NCI-H2171 treated with DMSO at 0.1 percent for 48 hours (cell line): ENCODE measurements around the gene APLF.
"Not testable (repeated sequence)": the region's sequence is repeated elsewhere in the genome, so short reads cannot be mapped to it uniquely, and the experiment has no call there.

Experiments
- DNase-seq: peaks from one replicate; lab custom pipeline; 2025; lab: John Stamatoyannopoulos, UW

Gene APLF

DNA sequence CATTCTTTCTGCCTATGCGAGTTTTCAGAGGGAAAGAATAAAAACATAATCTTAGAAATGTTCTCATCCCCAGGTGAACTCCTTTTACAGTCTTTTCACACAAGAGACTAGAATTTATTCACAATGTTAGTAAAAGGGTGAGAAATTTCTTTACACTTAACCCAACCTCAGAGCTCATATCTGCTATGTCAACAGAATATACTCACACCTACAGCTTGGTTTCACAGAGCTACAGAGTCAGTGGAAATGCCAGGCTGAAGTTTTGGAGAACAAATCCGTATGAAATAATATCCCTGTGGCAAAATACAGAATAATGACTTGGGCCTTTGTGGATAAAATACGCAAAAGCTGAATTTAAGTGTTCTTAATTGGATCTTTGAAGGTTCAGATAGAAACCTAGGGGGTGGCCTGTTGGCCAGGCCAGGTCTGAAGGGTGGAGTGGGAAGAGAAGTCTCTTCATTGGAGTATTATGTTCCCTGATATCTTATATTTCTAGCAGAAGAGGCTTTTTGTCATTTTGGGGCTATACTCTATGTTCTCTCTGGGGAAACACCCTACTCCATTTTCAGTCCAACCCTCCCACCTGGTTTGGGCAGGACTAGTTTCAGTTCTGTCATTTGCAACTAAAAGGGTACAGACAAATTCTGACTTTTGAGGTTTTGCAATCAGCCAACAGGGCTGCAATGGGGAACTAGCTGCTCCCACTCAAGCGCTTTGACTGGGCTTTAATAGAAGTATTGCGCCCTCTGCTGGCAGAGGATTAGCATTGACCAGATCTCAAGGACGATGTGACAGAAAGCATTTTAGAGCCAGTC lies 26.0 kb upstream of the APLF start:
- DNase-seq, result peak; percentile 86

DNA sequence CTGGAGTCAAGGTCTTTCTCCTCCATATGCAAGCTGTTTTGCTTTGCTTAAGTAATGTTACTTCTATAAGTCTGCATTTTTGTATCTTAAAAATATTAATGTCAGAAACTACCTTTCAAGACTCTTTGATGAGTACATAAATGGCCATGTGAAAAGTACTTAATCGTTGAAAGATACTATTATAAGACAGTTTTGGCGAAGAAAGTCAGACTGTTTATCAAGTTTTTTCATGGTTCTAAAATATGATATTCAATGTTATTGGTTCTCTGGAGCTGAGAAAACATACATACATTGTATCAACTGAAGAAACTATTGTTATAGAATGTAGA lies 25.4 kb upstream of the APLF start:
- no peak for DNase-seq

DNA sequence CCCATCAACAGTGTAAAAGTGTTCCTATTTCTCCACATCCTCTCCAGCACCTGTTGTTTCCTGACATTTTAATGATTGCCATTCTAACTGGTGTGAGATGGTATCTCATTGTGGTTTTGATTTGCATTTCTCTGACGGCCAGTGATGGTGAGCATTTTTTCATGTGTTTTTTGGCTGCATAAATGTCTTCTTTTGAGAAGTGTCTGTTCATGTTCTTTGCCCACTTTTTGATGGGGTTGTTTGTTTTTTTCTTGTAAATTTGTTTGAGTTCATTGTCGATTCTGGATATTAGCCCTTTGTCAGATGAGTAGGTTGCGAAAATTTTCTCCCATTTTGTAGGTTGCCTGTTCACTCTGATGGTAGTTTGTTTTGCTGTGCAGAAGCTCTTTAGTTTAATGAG lies 21.0 kb upstream of the APLF start:
- DNase-seq, result not testable (repeated sequence)

DNA sequence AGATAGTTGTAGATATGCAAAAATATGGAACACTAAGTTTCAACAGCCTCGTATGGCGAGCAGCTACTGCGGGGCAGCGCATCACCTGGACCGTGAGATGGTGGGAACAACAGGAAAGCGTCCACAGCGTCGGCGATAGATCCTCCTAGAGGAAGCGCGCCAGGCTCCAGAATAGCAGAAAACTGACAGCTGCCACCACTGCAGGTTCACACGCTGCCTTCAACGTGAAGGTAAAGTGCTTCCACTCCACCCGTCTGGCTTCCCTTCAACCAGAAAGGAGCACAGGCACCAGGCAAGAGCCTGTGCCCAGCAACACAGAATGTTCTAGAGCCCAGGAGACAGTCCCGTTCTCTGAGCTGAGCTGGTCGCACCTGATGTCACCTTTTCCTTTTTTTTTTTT lies 20.3 kb upstream of the APLF start:
- no peak for DNase-seq

DNA sequence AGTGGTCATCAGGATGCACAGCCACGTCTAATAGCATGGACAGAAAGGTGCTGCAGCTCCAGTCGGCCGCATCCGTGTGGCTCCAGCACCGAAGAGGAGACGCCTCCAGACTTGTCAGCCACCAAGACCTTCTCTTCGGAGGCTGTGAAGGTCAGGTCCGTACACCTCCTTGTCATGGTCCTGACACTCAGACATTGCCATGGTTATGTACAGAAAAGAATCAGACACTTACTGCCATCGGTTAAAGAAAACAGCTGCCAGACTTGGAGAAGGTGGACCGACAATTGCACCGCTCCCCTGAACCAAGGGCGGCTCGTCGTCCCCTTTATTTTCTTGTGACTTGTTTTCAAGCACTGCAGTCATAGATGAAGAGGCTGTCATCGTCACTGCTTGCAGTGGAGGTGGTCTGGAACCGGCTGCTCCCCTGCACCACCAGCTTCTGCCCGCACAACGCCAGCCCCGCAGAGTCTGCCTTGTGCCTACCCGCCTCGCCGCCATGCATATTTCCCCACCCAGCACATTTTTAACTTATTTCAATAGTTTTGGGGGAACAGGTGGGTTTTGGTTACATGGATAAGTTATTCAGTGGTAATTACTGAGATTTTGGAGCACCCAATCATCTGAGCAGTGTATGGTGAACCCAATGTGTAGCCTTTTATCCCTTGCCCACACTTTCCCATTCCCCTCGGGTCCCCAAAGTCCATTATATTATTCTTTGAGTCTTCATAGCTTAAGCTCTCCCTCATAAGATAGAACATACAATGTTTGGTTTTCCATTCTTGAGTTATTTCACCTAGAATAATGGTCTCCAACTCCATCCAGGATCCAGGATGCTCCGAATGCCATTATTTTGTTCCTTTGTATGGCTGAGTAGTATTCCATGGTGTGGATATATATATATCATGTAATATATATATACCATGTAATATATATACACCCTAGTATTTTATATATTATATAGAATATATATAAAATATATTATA lies 18.4 kb upstream of the APLF start:
- DNase-seq, result no peak

DNA sequence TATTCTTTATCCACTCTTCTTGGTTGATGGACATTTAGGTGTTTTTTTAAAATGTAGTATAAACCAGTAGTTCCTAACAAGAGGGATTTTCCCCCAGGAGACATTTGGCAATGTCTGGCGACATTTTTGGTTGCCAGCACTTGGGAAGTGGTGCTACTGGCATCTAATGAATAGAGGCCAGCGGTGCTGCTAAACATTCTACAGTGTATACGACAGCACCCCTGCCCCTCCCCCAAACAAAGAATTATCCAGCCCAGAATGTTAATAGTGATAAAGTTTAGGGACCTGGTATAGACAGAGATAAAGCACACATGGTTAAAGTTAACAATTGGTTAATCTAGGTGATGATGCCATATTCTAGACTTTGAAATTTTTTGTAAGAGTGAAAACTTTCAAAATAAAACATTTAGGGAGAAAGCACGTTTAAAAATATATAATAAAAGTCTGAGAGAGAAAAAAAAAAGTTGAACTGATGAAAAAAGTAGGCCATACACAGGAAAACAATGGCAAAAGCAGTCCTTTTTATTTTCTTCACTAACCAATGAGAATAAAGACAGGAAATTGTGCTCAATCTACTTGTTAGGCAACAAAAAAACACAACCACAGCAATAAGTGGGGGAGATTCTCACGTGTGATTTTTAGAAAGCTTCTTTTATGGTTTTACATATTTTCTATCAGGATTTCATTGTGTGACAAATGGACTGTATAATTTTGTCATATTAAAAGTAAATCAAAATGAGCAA lies 15.1 kb upstream of the APLF start:
- no peak for DNase-seq

DNA sequence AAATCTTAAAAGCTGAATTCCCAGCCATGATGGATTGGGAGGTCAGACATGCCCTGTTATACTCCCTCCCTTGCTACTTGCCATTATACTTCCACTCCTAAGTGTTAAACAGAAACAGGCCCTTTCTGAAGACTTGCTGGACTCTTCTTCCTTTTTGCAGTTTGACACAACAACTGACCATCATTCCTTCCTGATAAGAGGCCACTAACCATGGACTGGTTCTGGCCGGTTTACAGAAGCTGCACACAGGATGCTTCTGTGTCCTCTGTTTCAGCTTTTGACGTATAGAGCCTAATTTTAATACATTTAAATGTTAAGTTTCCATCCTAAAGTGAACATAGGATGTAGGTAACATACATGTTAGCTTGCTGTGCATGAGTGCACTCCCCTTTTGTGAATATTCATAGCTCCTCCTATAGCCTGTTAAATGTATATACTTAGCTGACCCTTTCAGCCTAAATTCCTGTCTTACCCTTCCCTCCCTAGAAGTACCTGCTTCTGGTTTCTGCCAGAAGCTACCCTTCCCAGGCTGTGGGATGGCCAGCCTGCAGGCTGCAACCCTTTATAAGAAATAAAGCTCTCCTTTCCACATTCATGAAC lies 13.5 kb upstream of the APLF start:
- no peak for DNase-seq

DNA sequence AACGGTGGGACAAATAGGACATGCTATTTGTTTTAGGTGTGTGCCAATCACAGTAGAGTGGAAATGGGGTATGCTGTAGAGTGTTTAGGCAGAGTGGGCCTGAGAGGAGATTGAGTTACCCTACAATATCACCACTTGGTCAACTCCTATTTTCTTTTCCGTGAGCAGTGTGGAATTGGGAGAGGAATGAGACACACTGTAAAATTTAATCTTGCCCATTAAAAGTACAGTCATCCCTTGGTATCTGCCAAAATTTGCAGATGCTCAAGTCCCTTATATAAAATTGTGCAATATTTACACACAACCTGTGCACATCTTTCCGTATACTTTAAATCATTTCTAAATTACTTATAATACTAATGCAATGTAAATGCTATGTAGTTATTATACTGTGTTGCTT lies 12.7 kb upstream of the APLF start:
- no peak for DNase-seq

DNA sequence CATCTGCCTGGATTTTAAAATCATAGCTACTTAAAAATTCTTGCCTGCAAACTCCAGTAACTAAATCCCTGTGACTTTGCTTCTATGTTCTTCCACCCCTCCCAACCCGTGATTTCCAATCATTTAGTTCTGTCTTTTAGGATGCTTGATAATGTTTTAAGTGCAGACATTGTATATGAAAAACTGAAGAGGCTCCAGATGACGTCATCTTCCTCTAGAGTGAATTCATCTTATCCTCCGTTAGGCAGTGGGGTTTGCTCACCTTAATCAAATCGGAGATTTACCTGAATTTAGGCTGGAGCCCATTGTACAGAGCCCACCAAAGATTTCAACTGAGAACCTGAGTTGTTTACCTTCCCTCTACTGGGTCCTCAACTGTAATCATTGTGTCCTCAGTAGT lies 11.2 kb upstream of the APLF start:
- DNase-seq, result no peak

DNA sequence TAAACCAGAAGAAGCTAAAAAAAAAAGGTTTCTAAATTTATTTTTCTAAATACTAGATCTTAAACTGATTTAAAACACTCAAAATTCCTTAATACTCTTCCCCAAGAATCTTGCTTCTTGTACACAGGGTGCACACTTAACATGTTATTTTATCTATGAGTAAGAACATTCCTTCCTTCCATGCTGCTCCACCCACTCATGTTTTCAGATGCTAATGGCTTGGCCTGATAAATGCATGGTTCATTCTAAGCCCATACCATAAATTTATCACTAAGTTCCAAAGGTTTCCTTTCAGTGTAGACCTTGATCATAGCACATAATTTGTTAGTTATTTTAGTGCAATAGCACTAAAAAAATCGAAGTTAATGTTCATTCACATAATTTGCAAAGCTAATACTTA lies 8.4 kb upstream of the APLF start:
- no peak for DNase-seq

DNA sequence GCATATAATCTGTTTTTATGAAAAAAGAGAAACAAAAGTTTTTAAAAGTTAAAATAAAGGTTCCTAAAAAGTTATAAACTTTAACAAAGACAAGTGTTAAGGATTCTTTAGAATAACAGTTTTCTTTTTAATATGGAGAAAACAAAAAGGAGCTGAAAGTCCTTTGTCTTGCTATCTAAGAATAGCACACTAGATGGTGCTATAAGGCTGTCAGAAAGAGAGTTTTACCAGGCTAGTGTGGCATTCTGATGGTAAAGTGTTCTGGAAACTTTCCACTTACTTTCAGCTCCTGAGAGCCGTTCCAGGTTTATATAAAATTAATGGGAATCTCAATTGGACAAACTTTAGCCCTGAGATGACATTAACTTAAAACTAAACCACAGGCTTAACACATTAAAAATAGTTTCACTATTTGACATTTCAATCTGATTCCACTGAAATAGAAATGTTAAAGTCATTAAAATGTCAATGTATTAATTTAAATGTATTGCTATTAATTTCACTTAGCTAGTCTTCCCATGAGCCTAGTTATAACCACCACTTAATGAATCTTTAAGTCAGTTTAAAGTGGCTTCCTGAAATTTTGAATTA lies 4.0 kb upstream of the APLF start:
- DNase-seq, result peak; percentile 54

DNA sequence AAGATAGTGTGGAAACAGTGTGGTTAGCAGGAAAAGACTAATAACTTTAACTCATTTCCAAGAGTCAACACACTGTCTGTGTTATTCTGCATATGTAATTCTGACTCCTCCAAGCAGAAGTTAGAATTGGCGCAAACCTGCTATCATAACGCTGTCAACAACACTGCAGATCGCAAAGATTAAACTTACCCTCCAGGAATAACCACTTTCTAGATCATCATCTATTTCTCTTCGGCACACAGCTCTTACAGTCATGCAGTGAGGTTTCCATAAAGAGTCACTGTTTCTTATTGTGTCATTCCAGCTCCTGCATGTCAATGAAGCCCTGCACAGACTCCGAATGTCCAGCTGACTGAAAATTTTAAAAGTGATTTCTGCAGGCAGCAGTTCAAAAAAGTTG lies 2.7 kb upstream of the APLF start:
- no peak for DNase-seq

DNA sequence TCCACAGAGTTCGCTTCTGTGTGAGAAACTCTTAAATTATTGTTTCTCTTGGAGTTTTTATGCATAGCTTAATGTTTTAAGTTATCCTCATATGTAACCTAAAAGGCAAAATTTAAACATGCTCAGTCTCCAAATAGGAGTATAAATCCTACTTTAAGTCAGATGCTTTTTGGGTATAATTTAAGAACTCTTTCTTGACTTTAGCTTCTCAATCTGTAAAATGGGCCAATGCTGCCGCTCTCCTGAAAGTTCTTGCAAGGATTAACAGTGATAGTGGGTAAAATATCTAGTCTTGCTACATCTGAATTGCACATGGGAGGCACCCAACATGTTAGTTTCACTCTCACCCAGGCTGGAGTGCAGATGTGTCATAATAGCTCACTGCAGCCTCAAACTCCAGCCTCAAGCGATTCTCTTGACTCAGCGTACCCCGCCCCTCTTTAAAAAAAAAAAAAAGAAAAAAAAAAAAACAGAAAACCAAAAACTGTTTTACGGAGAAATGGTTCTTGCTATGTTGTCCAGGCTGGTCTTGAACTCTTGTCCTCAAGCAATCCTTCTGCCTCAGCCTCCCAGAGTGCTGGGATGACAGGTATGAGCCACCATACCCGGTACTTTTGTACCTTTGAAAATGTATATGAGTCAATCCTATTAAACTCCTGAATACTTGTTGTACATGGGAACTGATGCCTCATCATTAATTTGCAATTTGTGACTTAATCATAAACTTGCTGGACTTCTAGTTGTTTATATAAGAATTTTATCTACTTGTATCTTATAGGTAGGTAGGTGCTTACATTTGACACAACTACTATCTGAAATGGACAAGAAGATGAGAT lies 2.1 kb upstream of the APLF start:
- no peak for DNase-seq

DNA sequence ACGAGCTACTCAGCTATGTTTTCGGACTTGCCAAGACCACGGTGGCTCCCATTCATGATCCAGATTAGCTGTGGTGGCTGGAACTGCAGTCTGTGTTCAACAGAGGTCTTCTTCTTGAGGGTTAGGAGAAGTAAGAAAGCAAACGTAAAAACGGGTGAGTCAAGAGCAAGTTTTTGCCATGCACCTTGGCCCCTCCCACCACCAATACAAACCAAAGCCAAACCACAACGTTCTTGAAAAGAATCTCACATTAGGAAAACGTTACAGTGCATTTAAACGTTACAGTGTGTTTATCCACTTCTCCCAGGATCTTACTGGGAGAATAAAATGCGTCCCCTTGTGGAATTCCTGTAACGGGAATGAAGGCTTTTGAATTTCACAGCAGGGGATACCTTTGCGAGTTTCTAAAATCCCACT lies 1.0 kb upstream of the APLF start:
- no peak for DNase-seq

DNA sequence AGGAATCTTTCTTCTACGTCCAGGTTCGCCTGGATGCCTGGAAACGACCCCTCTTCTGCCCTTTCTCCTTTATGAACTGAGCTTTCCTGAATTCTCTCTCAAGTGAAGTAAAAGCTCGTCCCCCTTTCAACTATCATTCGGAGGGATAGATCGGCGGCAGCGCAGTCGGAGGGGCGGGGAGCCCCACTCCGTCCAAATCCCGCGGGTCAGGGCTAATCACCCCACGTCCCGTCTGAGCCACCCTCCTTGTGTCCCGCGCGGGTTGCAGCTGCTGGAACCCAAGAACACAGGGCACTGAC lies 658 bp upstream of the APLF start:
- no peak for DNase-seq

DNA sequence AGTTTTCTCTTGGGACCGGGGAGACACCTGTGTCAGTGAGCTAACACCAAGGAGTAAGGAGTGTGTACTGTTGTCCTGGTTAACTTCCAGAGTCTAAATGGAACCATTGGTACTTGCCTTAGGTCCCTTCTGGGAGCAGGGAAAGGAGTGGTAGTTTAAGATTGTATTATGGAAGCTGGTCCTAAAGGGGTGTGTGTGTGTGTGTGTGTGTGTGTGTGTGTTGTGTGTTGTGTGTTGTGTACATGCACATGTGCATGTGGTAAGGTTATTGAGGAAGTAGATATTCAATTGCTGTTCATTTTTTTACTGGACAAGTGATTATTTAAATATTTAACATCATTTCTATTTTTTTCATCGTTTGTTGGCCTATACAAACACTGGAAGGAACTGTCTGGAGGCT lies 1.4 kb downstream of the APLF start:
- DNase-seq, result no peak

DNA sequence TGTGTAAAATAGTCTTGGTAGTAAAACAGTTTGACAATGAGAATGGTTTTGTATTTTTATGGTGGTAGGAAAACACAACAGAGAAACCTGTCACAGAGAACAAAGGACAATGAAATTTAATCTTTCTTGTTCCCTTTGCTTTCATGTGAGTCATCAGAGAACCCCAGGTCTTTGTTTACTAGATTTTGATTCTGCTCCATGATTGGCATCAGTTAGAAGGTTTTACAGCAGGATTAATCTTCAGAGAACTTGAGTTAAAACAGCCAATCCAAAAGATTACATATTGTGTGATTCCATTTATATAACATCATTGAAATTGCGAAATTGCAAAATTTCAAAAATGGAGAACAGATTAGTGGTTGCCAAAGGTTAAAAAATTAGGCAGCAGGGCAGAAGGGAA lies 2.5 kb downstream of the APLF start:
- DNase-seq, result no peak

DNA sequence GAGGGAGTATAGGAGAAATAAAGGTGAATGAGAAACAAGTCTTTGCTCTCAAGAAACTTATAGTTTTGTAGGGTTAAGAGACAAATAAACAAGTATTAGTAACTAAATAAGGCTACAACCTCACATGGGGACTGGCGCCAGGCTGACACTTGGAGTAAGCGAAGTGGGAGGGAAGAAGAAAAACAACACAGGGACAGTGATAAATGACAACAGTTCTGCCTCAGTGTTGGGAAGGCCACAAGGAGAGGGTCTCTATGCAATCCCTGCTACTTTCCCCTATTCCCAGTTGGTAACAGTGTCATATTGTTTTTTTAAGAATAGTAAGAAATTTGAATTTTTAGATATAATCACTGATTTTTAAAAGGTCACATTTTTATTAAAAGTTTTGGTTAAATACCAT lies 4.0 kb downstream of the APLF start:
- no peak for DNase-seq

DNA sequence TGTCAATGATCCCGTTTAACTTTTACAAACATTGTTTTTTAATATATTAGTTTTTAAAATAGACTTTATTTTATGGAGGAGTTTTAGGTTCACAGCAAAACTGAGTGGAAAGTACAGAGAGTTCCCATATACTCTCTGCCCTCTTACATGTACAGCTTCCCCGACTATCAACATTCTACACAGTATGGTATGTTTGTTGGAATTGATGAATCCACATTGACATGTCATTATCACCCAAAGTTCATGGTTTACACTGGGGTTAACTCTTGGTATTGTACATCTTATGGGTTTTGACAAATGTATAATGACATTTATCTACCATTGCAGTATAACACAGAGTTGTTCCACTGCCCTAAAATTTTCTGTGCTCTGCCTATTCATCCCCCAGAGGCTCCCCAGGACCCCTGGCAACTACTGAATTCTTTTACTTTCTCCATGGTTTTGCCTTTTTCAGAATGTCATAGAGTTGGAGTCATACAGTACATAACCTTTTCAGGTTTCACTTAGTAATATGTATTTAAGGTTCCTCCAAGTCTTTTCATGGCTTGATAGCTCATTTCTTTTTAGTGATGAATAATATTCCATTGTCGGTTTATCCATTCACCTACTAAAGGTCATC lies 5.5 kb downstream of the APLF start:
- DNase-seq, result no peak

DNA sequence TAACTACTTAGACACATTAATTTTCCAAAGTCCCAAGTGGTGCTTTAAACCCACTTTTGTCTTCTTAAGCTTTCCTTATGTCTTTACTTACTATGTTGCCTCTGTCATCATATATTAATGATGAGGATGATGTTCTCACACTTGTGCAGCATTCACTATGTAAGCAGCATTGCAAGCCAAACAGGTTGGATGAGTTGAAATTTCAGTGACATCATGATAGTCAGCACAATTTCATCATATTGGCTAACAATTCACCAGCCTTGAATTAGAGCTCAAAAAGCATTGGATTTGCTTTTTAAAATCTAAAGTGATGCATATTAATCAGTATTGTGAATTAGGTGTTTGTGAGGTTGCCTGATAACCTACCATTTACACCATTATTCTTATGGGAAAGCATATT lies 7.7 kb downstream of the APLF start:
- no peak for DNase-seq

DNA sequence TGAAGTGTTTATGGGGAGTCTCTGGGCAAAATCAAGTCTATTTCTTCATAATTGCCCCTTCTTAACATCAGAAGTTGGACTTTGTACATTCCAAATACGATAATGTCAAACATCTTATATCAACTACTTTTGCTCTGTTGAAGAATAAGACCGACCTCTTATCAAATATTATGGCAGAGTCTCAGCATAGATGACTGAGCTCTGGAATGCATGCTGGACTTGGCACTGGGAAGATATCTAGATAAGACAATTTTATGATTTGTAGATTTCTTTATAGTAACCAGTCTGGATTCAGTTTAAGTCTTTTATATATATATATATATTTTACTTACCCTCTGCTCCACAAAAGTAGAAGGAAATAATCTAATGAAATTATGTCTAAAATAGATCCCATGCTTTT lies 8.2 kb downstream of the APLF start:
- no peak for DNase-seq
